WI38 (cell line): ENCODE measurements around the gene GLT6D1.
"Not testable (repeated sequence)": the region's sequence is repeated elsewhere in the genome, so short reads cannot be mapped to it uniquely, and the experiment has no call there.

Source experiments
- H3K4me3 ChIP-seq: 2 replicates; pipeline ENCODE4 v1.5.1; 2011; ENCODE audit warnings: low read depth, mild to moderate bottlenecking, control low read depth, low read length
- CTCF ChIP-seq: IDR thresholded peaks from 2 replicates; pipeline ENCODE4 v1.5.1; 2012; ENCODE audit warnings: low read depth, mild to moderate bottlenecking, control low read depth, low read length

The GLT6D1 gene

GRCh38 chr9:135647884-135648283 is 8.5 kb upstream of the GLT6D1 start:
- TF ChIP-seq CTCF: no peak
- H3K4me3 ChIP-seq: no peak overlapping the region

GRCh38 chr9:135644631-135645218 is 5.4 kb upstream of the GLT6D1 start:
- TF ChIP-seq CTCF: no peak
- no peak overlapping the region for H3K4me3 ChIP-seq

- no peak overlapping the region for H3K4me3 ChIP-seq
- no peak for TF ChIP-seq CTCF
These were observed 2.4 kb upstream of the GLT6D1 start for GRCh38 chr9:135641745-135642144.

- no peak overlapping the region for H3K4me3 ChIP-seq
- TF ChIP-seq CTCF: no peak
These were observed 1.7 kb upstream of the GLT6D1 start for GRCh38 chr9:135641047-135641446.

- H3K4me3 ChIP-seq: not testable (repeated sequence)
These were observed 2.3 kb downstream of the GLT6D1 start for GRCh38 chr9:135636930-135637530.

GRCh38 chr9:135632841-135633240 is 6.5 kb downstream of the GLT6D1 start:
- TF ChIP-seq CTCF: no peak
- no peak overlapping the region for H3K4me3 ChIP-seq

- no peak for TF ChIP-seq CTCF
These were observed 15.1 kb downstream of the GLT6D1 start for GRCh38 chr9:135624282-135624681.

More at GRCh38 chr9:135624282-135624681, 15.1 kb downstream of the GLT6D1 start:
- H3K4me3 ChIP-seq: no peak overlapping the region
